Hematopoietic multipotent progenitor cell treated with erythropoietin and hydrocortisone succinate and interleukin-3 and kit ligand, for 8 days (in vitro differentiated cells): ENCODE results near the gene TNF.
"Not testable (repeated sequence)": the region's sequence is repeated elsewhere in the genome, so short reads cannot be mapped to it uniquely, and the experiment has no call there.

Experiments
- DNase-seq: peaks from one replicate; pipeline ENCODE4 v3.0.0-alpha.2; 2015

TNF gene

GRCh38 chr6:31588871-31589650 is 13.7 kb downstream of the TNF start:
- no peak for DNase-seq

GRCh38 chr6:31590691-31591090 is 15.3 kb downstream of the TNF start:
- not testable (repeated sequence) for DNase-seq

GRCh38 chr6:31592396-31592771 is 17.0 kb downstream of the TNF start:
- DNase-seq = no peak

GRCh38 chr6:31597006-31597405 is 21.6 kb downstream of the TNF start:
- peak; percentile 75 for DNase-seq

- DNase-seq = no peak
These were observed 32.0 kb downstream of the TNF start for GRCh38 chr6:31607317-31607716.

GRCh38 chr6:31609519-31610406 is 34.4 kb downstream of the TNF start:
- DNase-seq = peak; percentile 63

GRCh38 chr6:31610968-31611367 is 35.6 kb downstream of the TNF start:
- DNase-seq = no peak

GRCh38 chr6:31614075-31614619 is 38.8 kb downstream of the TNF start:
- DNase-seq = no peak

- DNase-seq = no peak
These were observed 39.6 kb downstream of the TNF start, which contains the start of gene AIF1 for GRCh38 chr6:31614684-31615578. Gene AIF1 (plus strand): TSS chr6:31615234. CDS start chr6:31615330, 96 bp downstream.

- DNase-seq = no peak
These were observed 40.4 kb downstream of the TNF start for GRCh38 chr6:31615748-31616147.

GRCh38 chr6:31617010-31617409 is 41.6 kb downstream of the TNF start:
- no peak for DNase-seq

GRCh38 chr6:31619805-31620585 is 44.6 kb downstream of the TNF start:
- DNase-seq = peak; percentile 99

- DNase-seq = peak; percentile 78
These were observed 45.4 kb downstream of the TNF start, which contains the start of gene PRRC2A for GRCh38 chr6:31620586-31621319. Gene PRRC2A (plus strand): TSS chr6:31620715. CDS start chr6:31622790, 2,075 bp downstream.

GRCh38 chr6:31621320-31621939 is 46.1 kb downstream of the TNF start:
- DNase-seq = no peak

GRCh38 chr6:31621991-31622390 is 46.6 kb downstream of the TNF start:
- no peak for DNase-seq

GRCh38 chr6:31622684-31623091 is 47.3 kb downstream of the TNF start:
- no peak for DNase-seq

- no peak for DNase-seq
These were observed 48.7 kb downstream of the TNF start for GRCh38 chr6:31624070-31624469.

- DNase-seq = no peak
These were observed 51.6 kb downstream of the TNF start for GRCh38 chr6:31626952-31627351.

GRCh38 chr6:31627690-31628287 is 52.4 kb downstream of the TNF start:
- DNase-seq = no peak
